Measurements from ENCODE around the gene KLF3. TPM values are rescaled to one million over a fixed set of nuclear protein-coding genes. Genes with fewer than 3 reads are reported as not detected.

KLF3 gene
- total RNA-seq, 1 experiment from 2014 or later: 49.9 TPM

DNA sequence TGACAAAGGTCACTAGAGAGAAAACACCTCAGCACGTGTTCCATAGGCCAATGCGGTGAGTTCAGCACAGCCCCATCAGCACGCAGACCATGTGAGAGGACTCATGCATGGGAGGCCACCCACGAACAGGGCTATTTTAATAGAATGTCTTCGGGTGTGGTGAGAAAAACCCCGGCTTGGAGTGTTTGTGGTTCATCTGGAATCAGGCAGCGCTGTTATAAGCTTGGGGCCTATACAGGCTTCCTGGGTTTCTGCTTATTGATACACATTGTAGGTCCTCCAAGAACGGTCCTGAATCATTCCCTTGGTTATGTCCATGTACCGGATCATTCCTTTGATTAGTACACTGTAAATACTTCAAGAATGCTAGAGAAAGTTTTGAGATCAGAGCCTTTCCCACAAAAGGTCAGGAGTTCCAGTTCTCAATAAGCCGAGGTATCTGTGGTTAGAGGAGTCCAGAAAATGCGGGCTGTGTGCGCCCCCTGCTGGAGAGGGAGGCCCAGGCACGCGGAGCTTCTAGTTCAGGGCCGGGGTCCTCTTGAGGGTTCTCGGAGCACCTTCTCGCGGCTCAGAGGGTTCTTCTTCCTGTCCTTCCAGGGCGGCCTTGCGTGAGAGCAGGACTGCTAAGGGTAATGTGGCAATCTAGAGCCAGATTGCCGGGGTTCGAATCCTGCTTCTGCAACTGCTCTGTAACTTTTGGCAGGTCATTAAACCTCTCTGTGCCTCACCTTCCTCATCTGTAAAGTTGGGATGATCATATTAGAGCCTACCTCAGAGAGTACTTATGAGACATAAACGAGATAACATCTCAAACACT, 67.0 kb downstream of the KLF3 start:
- Mint-ChIP-seq H3K9me3 (ENCODE audit: low read depth, unreplicated experiment) (peaks cover 5% of the 10 kb centered on the region), H3K27ac (ENCODE audit: unreplicated experiment) (no peak overlapping the region), H3K4me1 (ENCODE audit: low read depth, unreplicated experiment) (peaks cover 25% of the 10 kb centered on the region), H3K36me3 (ENCODE audit: insufficient read depth, unreplicated experiment) (peaks cover 12% of the 10 kb centered on the region), H3K4me3 (ENCODE audit: low read depth, unreplicated experiment) (no peak overlapping the region), H3K27me3 (ENCODE audit: unreplicated experiment) (no peaks in the 10 kb centered on the region)
- intact Hi-C loops (cut with micrococcal nuclease; ENCODE audit: unreplicated experiment): loop anchor here (1.0 kb wide), 3 partner anchors 412 to 669 kb away; no protein-coding TSS in a partner anchor
- peak; percentile 83 for TF ChIP-seq CTCF (IDR thresholded peaks at IDR 0.05; ENCODE audit: unreplicated experiment)
- peak; percentile 85 for DNase-seq
- CTCF ChIA-PET: interaction anchor here (1.0 to 1.5 kb wide), 5 partner anchors 60 to 662 kb away, joined by 3 to 14 read pairs (median 7); no protein-coding TSS in a partner anchor
- no TSS peak for BruUV-seq (replicated peaks)

DNA sequence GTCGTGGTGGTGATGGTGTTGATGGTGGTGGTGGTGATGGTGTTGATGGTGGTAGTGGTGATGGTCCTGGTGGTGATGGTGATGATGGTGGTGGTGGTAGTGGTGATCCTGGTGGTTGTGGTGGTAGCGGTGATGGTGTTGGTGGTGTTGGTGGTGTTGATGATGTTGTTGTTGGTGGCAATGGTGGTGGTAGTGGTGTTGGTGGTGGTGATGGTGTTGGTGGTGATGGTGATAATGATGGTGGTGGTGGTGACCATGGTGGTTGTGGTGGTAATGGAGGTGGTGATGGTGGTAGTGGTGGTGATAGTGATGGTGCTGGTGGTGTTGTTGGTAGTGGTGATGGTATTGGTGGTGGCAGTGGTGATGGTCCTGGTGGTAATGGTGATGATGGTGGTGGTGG, 69.7 kb downstream of the KLF3 start:
- Mint-ChIP-seq H3K4me3 (ENCODE audit: low read depth, unreplicated experiment) (no peak overlapping the region), H3K9me3 (ENCODE audit: low read depth, unreplicated experiment) (peaks cover 5% of the 10 kb centered on the region), H3K27ac (ENCODE audit: unreplicated experiment) (no peak overlapping the region), H3K36me3 (ENCODE audit: insufficient read depth, unreplicated experiment) (peaks cover 10% of the 10 kb centered on the region), H3K4me1 (ENCODE audit: low read depth, unreplicated experiment) (peaks cover 17% of the 10 kb centered on the region), H3K27me3 (ENCODE audit: unreplicated experiment) (no peaks in the 10 kb centered on the region)
- TF ChIP-seq CTCF (IDR thresholded peaks at IDR 0.05; ENCODE audit: unreplicated experiment): no peak
- DNase-seq: no peak
- CTCF ChIA-PET: no interaction called here
- BruUV-seq (replicated peaks): no TSS peak
- intact Hi-C loops (cut with micrococcal nuclease; ENCODE audit: unreplicated experiment): no loop called here

DNA sequence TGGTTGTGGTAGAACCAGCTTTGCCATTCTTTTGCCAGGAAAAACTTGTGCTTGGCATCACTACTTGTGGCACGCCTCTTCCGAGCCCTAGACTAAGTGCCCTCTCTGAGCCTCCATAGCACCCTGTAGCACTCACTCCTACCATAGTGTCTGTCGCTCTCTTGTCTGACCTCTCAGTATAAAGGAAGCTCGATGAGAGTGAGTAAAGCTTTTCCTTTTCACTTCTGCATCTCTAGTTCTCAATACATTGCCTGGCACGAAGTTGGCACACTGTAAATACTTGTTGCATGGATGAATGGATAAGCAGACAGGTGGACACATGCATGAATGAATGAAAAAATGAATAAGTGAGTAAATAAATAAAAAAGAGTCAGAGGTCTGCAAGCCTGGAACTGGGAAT, 70.4 kb downstream of the KLF3 start:
- BruUV-seq (replicated peaks): no TSS peak
- no peak for DNase-seq
- peaks cover 11% of the 10 kb centered on the region for H3K4me1 Mint-ChIP-seq (ENCODE audit: low read depth, unreplicated experiment)
- peaks cover 5% of the 10 kb centered on the region for H3K9me3 Mint-ChIP-seq (ENCODE audit: low read depth, unreplicated experiment)
- peaks cover 7% of the 10 kb centered on the region for H3K36me3 Mint-ChIP-seq (ENCODE audit: insufficient read depth, unreplicated experiment)
- no peak for TF ChIP-seq CTCF (IDR thresholded peaks at IDR 0.05; ENCODE audit: unreplicated experiment)
- no peak overlapping the region for H3K4me3 Mint-ChIP-seq (ENCODE audit: low read depth, unreplicated experiment)
- no peaks in the 10 kb centered on the region for H3K27me3 Mint-ChIP-seq (ENCODE audit: unreplicated experiment)
- intact Hi-C loops (cut with micrococcal nuclease; ENCODE audit: unreplicated experiment): no loop called here
- CTCF ChIA-PET: no interaction called here
- no peak overlapping the region for H3K27ac Mint-ChIP-seq (ENCODE audit: unreplicated experiment)

DNA sequence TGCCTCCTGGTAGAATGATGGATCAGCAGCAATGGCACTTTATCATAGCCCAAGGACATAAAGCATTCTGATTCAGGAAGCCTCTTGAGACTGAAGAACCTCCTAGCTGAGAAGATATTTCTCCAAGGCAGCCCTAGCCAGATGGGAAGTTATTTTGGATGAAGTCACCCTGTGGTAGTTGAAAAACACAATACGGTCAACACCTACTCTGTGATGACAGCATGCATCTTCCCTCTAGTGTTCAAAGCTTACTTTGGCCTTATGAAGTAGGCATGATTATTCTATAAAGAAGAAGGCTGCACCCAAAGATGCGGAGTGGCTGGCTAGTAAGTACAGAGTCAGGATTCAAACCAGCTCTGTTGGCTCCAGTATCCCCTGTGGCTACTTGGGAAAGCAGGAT, 70.9 kb downstream of the KLF3 start:
- CTCF ChIA-PET: no interaction called here
- H3K4me1 Mint-ChIP-seq (ENCODE audit: low read depth, unreplicated experiment): peaks cover 16% of the 10 kb centered on the region
- H3K27ac Mint-ChIP-seq (ENCODE audit: unreplicated experiment): no peak overlapping the region
- no peak overlapping the region for H3K4me3 Mint-ChIP-seq (ENCODE audit: low read depth, unreplicated experiment)
- H3K27me3 Mint-ChIP-seq (ENCODE audit: unreplicated experiment): no peaks in the 10 kb centered on the region
- no TSS peak for BruUV-seq (replicated peaks)
- no peak for TF ChIP-seq CTCF (IDR thresholded peaks at IDR 0.05; ENCODE audit: unreplicated experiment)
- no peak for DNase-seq
- H3K36me3 Mint-ChIP-seq (ENCODE audit: insufficient read depth, unreplicated experiment): peaks cover 7% of the 10 kb centered on the region
- intact Hi-C loops (cut with micrococcal nuclease; ENCODE audit: unreplicated experiment): no loop called here
- H3K9me3 Mint-ChIP-seq (ENCODE audit: low read depth, unreplicated experiment): peaks cover 5% of the 10 kb centered on the region
